SH-SY5Y (cell line): Measurements from ENCODE around the gene DPPA4.

Source experiments
- GATA2 ChIP-seq: IDR thresholded peaks from 2 replicates; pipeline ENCODE4 v1.6.1; 2011; ENCODE audit warnings: mild to moderate bottlenecking, low read depth, low read length
- GATA3 ChIP-seq: IDR thresholded peaks from 2 replicates; pipeline ENCODE4 v1.6.1; 2011; ENCODE audit warnings: low read depth, mild to moderate bottlenecking, low read length, moderate library complexity

The DPPA4 gene

GRCh38 chr3:109351231-109351630, 13.9 kb upstream of the DPPA4 start:
- no peak for TF ChIP-seq GATA2
- TF ChIP-seq GATA3: no peak

- TF ChIP-seq GATA2 (no peak), GATA3 (no peak)
Observed at GRCh38 chr3:109346770-109347295, 9.5 kb upstream of the DPPA4 start.

GRCh38 chr3:109346099-109346498, 8.8 kb upstream of the DPPA4 start:
- TF ChIP-seq GATA2 (no peak), GATA3 (no peak)

- TF ChIP-seq GATA2 (no peak), GATA3 (no peak)
Observed at GRCh38 chr3:109339714-109340648, 2.6 kb upstream of the DPPA4 start.

- TF ChIP-seq GATA3 (no peak), GATA2 (no peak)
Observed at GRCh38 chr3:109339197-109339596, 1.9 kb upstream of the DPPA4 start.

- TF ChIP-seq GATA3 (no peak), GATA2 (no peak)
Observed at GRCh38 chr3:109338322-109338721, 976 bp upstream of the DPPA4 start.

- no peak for TF ChIP-seq GATA3
- TF ChIP-seq GATA2: no peak
Observed at GRCh38 chr3:109336291-109336861, 970 bp downstream of the DPPA4 start.

GRCh38 chr3:109334572-109334971, 2.8 kb downstream of the DPPA4 start:
- no peak for TF ChIP-seq GATA3
- no peak for TF ChIP-seq GATA2

- no peak for TF ChIP-seq GATA3
- TF ChIP-seq GATA2: no peak
Observed at GRCh38 chr3:109331692-109332091, 5.7 kb downstream of the DPPA4 start.

- TF ChIP-seq GATA2 (no peak), GATA3 (no peak)
Observed at GRCh38 chr3:109330405-109330804, 6.9 kb downstream of the DPPA4 start.

GRCh38 chr3:109328202-109328601, 9.1 kb downstream of the DPPA4 start:
- TF ChIP-seq GATA3 (no peak), GATA2 (no peak)

GRCh38 chr3:109325657-109326056, 11.7 kb downstream of the DPPA4 start:
- TF ChIP-seq GATA2 (no peak), GATA3 (no peak)

GRCh38 chr3:109325109-109325508, 12.2 kb downstream of the DPPA4 start:
- TF ChIP-seq GATA3: no peak
- no peak for TF ChIP-seq GATA2

- no peak for TF ChIP-seq GATA2
- no peak for TF ChIP-seq GATA3
Observed at GRCh38 chr3:109316162-109316730, 21.1 kb downstream of the DPPA4 start, which contains the start of gene DPPA2. Gene DPPA2 (minus strand): TSS chr3:109316517. CDS start chr3:109314542, 1,975 bp downstream.
